Activated CD8-positive, alpha-beta T cell treated with anti-CD3 and anti-CD28 coated beads for 36 hours (primary cell): ENCODE data around the gene KCNC1. TPM values are rescaled to one million over a fixed set of nuclear protein-coding genes. Genes with fewer than 3 reads are reported as not detected.

Experiments
- ATAC-seq: fragments of 200-7000 bp; cut with Tn5 transposase; one replicate; pipeline ENCODE4 v1.10.0; 2021; ENCODE audit warnings: mild to moderate bottlenecking, moderate library complexity
- CTCF ChIA-PET: fragments of 350-600 bp; sonication (Branson Sonifier 250); formaldehyde crosslinking; loops from one replicate; lab custom pipeline; 2021; ENCODE audit warnings: antibody characterized with exemption; lab: Charles Lee
- POLR2A ChIA-PET: fragments of 350-600 bp; sonication (Branson Sonifier 250); formaldehyde crosslinking; loops from one replicate; lab custom pipeline; 2021; ENCODE audit warnings: antibody characterized with exemption; lab: Charles Lee
- DNase-seq: peaks from one replicate; pipeline ENCODE4 v3.0.0-alpha.2; 2020
- H3K27ac Mint-ChIP-seq: one replicate; pipeline ENCODE4 v1.8.0; 2021; ENCODE audit warnings: mild to moderate bottlenecking, mixed read lengths
- H3K27me3 Mint-ChIP-seq: one replicate; pipeline ENCODE4 v1.8.0; 2021; ENCODE audit warnings: mixed read lengths
- H3K36me3 Mint-ChIP-seq: one replicate; pipeline ENCODE4 v1.8.0; 2021; ENCODE audit warnings: low read depth, mixed read lengths
- H3K4me1 Mint-ChIP-seq: one replicate; pipeline ENCODE4 v1.8.0; 2021; ENCODE audit warnings: low read depth, mixed read lengths
- H3K4me3 Mint-ChIP-seq: one replicate; pipeline ENCODE4 v1.8.0; 2021; ENCODE audit warnings: mild to moderate bottlenecking, moderate library complexity, mixed read lengths
- H3K9me3 Mint-ChIP-seq: one replicate; pipeline ENCODE4 v1.8.0; 2021; ENCODE audit warnings: mixed read lengths
- CTCF ChIP-seq: fragments of 200-600 bp; IDR thresholded peaks from one replicate; pipeline ENCODE4 v1.8.0; 2022; ENCODE audit warnings: antibody characterized with exemption, mild to moderate bottlenecking
- intact Hi-C: fragments of 100-400 bp; cut with micrococcal nuclease; formaldehyde crosslinking; loops from one replicate; pipeline ENCODE4 v1.10.0; 2022
- total RNA-seq, 2 experiments: library from RNA; stranded (reverse); gene quantifications; one replicate each; pipeline ENCODE4 v1.2.3, GENCODE V29; 2021

KCNC1 gene
- total RNA-seq, 2 experiments from 2014 or later, result not detected

GRCh38 chr11:17744151-17744940 lies 9.8 kb downstream of the KCNC1 start:
- H3K4me3 Mint-ChIP-seq, result no peak overlapping the region
- intact Hi-C loops, result no loop called here
- ATAC-seq, result no peak
- TF ChIP-seq CTCF, result no peak
- H3K27me3 Mint-ChIP-seq, result peaks cover 12% of the 10 kb centered on the region
- no peaks in the 10 kb centered on the region for H3K9me3 Mint-ChIP-seq
- ChIA-PET CTCF (no interaction called here), POLR2A (no interaction called here)
- no peaks in the 10 kb centered on the region for H3K4me1 Mint-ChIP-seq
- DNase-seq, result no peak
- H3K36me3 Mint-ChIP-seq, result no peaks in the 10 kb centered on the region
- no peak overlapping the region for H3K27ac Mint-ChIP-seq

- H3K27me3 Mint-ChIP-seq, result peaks cover 11% of the 10 kb centered on the region
- H3K4me1 Mint-ChIP-seq, result no peaks in the 10 kb centered on the region
- no peaks in the 10 kb centered on the region for H3K9me3 Mint-ChIP-seq
- ChIA-PET POLR2A (no interaction called here), CTCF (no interaction called here)
- no peak for TF ChIP-seq CTCF
- DNase-seq (no peak), ATAC-seq (no peak)
- H3K4me3 Mint-ChIP-seq, result no peak overlapping the region
- intact Hi-C loops, result no loop called here
- no peaks in the 10 kb centered on the region for H3K36me3 Mint-ChIP-seq
- no peak overlapping the region for H3K27ac Mint-ChIP-seq
These were observed 10.6 kb downstream of the KCNC1 start for GRCh38 chr11:17745023-17745772.

DNA sequence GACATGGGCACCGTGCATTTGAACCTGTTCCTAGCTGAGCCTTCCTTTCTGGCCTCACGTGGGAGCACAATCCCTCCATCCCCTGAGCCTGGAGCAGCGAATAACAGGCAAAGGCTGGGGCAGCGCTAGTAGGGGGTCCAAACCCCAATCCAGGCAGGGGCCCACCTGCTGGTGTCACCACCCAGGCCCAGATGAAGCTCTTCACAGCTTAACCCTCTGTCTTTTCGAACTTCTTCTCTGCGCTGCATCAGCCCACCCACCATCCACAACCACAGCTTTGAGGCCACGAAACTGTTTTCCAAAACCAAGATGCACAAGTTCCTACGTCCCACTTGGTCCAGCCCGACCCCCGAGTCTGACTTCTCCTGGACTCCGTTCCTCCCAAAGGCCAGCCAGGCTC lies 11.5 kb downstream of the KCNC1 start:
- DNase-seq, result no peak
- POLR2A ChIA-PET, result interaction anchor here (0.6 kb wide), 1 partner anchor 298 kb away, joined by 5 read pairs; no protein-coding TSS in a partner anchor
- Mint-ChIP-seq H3K4me3 (no peak overlapping the region), H3K36me3 (no peaks in the 10 kb centered on the region), H3K27ac (no peak overlapping the region), H3K4me1 (no peaks in the 10 kb centered on the region), H3K27me3 (peaks cover 7% of the 10 kb centered on the region), H3K9me3 (no peaks in the 10 kb centered on the region)
- no peak for ATAC-seq
- intact Hi-C loops, result no loop called here
- CTCF ChIA-PET, result interaction anchor here (3.5 kb wide), 1 partner anchor 16 kb away, joined by 18 read pairs; no protein-coding TSS in a partner anchor
- no peak for TF ChIP-seq CTCF

GRCh38 chr11:17747131-17747955 lies 12.8 kb downstream of the KCNC1 start:
- Mint-ChIP-seq H3K9me3 (no peaks in the 10 kb centered on the region), H3K27me3 (peaks cover 9% of the 10 kb centered on the region)

More at GRCh38 chr11:17747131-17747955, 12.8 kb downstream of the KCNC1 start:
- ATAC-seq, result no peak
- ChIA-PET POLR2A (no interaction called here), CTCF (interaction anchor here (3.5 kb wide), 1 partner anchor 17 kb away, joined by 18 read pairs; no protein-coding TSS in a partner anchor)
- DNase-seq, result no peak
- no peak overlapping the region for H3K27ac Mint-ChIP-seq
- H3K4me1 Mint-ChIP-seq, result no peaks in the 10 kb centered on the region
- intact Hi-C loops, result no loop called here
- H3K36me3 Mint-ChIP-seq, result no peaks in the 10 kb centered on the region
- no peak for TF ChIP-seq CTCF
- no peak overlapping the region for H3K4me3 Mint-ChIP-seq
